ENCODE measurements around the gene CACNA1C. TPM values are rescaled to one million over a fixed set of nuclear protein-coding genes. Genes with fewer than 3 reads are reported as not detected.
A peak's percentile ranks its signal among the peaks of the same experiment; 100 is the strongest.

The CACNA1C gene
- total and polyA plus RNA-seq, 2 of the 4 experiments (the other 2 are of a cell fraction): 1.6 to 2.6 TPM

DNA sequence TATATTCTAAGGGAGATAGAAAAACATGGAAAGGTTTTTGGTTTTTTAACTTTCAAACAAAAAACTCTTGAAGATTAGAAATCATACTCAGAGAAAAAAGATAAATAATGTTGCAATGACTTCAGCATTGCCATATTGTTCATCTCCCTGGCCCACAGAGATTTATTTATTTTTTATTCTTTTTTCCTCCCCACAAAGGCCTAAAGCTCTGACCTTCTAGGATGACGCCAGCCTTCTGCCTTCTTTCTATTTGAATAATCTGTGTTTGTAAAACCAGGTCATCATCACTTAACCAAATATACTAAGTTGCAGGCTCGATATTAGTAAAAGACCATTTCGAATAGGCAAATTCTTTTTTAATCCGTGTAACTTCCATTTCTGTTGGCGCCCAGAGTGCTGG is 44.1 kb upstream of the CACNA1C start:
- H3K9ac ChIP-seq (ENCODE audit: low read depth, low read length): no peak overlapping the region
- no peaks in the 10 kb centered on the region for H3K27me3 ChIP-seq (ENCODE audit: control insufficient read depth, insufficient read depth, low read length)
- H3K4me1 ChIP-seq (ENCODE audit: control insufficient read depth, insufficient read depth, low read length): peaks cover 12% of the 10 kb centered on the region
- H2AK5ac ChIP-seq (ENCODE audit: low read depth, low read length): no peak overlapping the region
- no peak overlapping the region for H4K5ac ChIP-seq (ENCODE audit: low read depth, low read length)
- ChIA-PET POLR2A (ENCODE audit: unreplicated experiment) (no interaction called here), CTCF (no interaction called here)
- H3K79me1 ChIP-seq (ENCODE audit: low read depth in 1 of 2, low read length in 2 of 2): peaks cover 2 to 11% of the 10 kb centered on the region in 2 experiments; a peak in 3 of 4 replicates
- no peak overlapping the region for H3K56ac ChIP-seq (ENCODE audit: extremely low read depth, insufficient read depth, low read length)
- peaks cover 2% of the 10 kb centered on the region; the same call in 1 of the 2 replicates for H3K9me1 ChIP-seq (ENCODE audit: insufficient read depth, low read length)
- H4K91ac ChIP-seq (ENCODE audit: insufficient read depth, low read depth, low read length): no peak overlapping the region
- H3K4me3 ChIP-seq (ENCODE audit: insufficient read depth, low read depth, low read length): no peak overlapping the region
- WGBS, 2 experiments (ENCODE audit: extremely low coverage in 2 of 2, insufficient read length in 1 of 2): no CpG with 5 or more reads among the region's 5 CpGs
- no TSS peak for BruUV-seq (replicated peaks)
- no peak overlapping the region for H3K23ac ChIP-seq (ENCODE audit: low read depth, low read length)
- DNase-seq (peak; percentile 90), ATAC-seq (ENCODE audit: low read depth) (peak; percentile 45)
- H3K18ac ChIP-seq (ENCODE audit: low read depth, low read length): no peak overlapping the region
- peak overlapping the region; percentile 78 for H2BK5ac ChIP-seq (ENCODE audit: low read depth, low read length, poor library complexity, severe bottlenecking)
- H4K8ac ChIP-seq (ENCODE audit: low read depth in 2 of 2, low read length in 2 of 2): no peak overlapping the region
- H3K9me3 ChIP-seq (ENCODE audit: control insufficient read depth, insufficient read depth, low read length): no peaks in the 10 kb centered on the region
- H2AFZ ChIP-seq (replicated peaks; ENCODE audit: low read length, poor library complexity): no peak overlapping the region
- no peak overlapping the region for H3K14ac ChIP-seq (replicated peaks; ENCODE audit: low read depth, low read length)
- peak overlapping the region; percentile 21; the same call in 1 of the 2 replicates for H3K27ac ChIP-seq (ENCODE audit: insufficient read depth, low read length)
- H2AK9ac ChIP-seq (replicated peaks; ENCODE audit: low read depth, low read length, poor library complexity): no peak overlapping the region
- in situ Hi-C loops (cut with MboI; ENCODE audit: low sequenced_read_pairs) (no loop called here), dilution Hi-C loops (cut with HindIII; ENCODE audit: low sequenced_read_pairs, unreplicated experiment) (no loop called here), intact Hi-C loops (cut with micrococcal nuclease) (no loop called here)
- TF ChIP-seq CHD1 (IDR thresholded peaks at IDR 0.05; ENCODE audit: low read depth, low read length): no peak
- TF ChIP-seq MAFK (IDR thresholded peaks at IDR 0.05; ENCODE audit: low read depth, low read length): peak; percentile 10; the same call in 1 of the 2 replicates
- peak; percentile 84 for TF ChIP-seq CEBPB (IDR thresholded peaks at IDR 0.05; ENCODE audit: low read depth, low read length)
- peak overlapping the region; percentile 67; the same call in 1 of the 2 replicates for H3K4me2 ChIP-seq (ENCODE audit: low read depth, low read length)
- peak overlapping the region; percentile 10; the same call in 1 of the 2 replicates for H2BK120ac ChIP-seq (ENCODE audit: low read depth, low read length)
- no peak overlapping the region for H2BK15ac ChIP-seq (ENCODE audit: low read depth, low read length)
- H3K4ac ChIP-seq (ENCODE audit: low read depth, low read length): peak overlapping the region; percentile 3; the same call in 1 of the 2 replicates
- no peaks in the 10 kb centered on the region for H3K36me3 ChIP-seq (ENCODE audit: control insufficient read depth, insufficient read depth, low read length)
- no peak overlapping the region for H2BK20ac ChIP-seq (ENCODE audit: low read depth, low read length)
- H4K20me1 ChIP-seq (ENCODE audit: insufficient read depth, low read length): no peaks in the 10 kb centered on the region

Measured in IMR-90 (cell line).